Right hindlimb (tissue), 1 donor: Measurements from ENCODE around the gene CDR2L.

Experiments used
- DNase-seq: peaks from one replicate; pipeline ENCODE4 v3.0.0-alpha.2; 2018

The CDR2L gene

GRCh38 chr17:74987418-74987908, at the start of gene CDR2L:
Gene CDR2L (plus strand): TSS chr17:74987632. CDS start chr17:74988044, 412 bp downstream.
- DNase-seq, result peak; percentile 98

- DNase-seq, result no peak
Measured at GRCh38 chr17:74938194-74938950, 49.1 kb upstream of the CDR2L start.

GRCh38 chr17:74939534-74939933, 47.9 kb upstream of the CDR2L start:
- DNase-seq, result no peak

GRCh38 chr17:74941128-74941725, 46.2 kb upstream of the CDR2L start:
- DNase-seq, result no peak

GRCh38 chr17:74943808-74944522, 43.5 kb upstream of the CDR2L start:
- DNase-seq, result peak; percentile 17

- no peak for DNase-seq
Measured at GRCh38 chr17:74945543-74945942, 41.9 kb upstream of the CDR2L start.

- DNase-seq, result no peak
Measured at GRCh38 chr17:74946641-74947040, 40.8 kb upstream of the CDR2L start.

GRCh38 chr17:74947041-74947754, 40.2 kb upstream of the CDR2L start:
- DNase-seq, result peak; percentile 16

- no peak for DNase-seq
Measured at GRCh38 chr17:74949455-74950115, 37.8 kb upstream of the CDR2L start.

GRCh38 chr17:74950207-74950606, 37.2 kb upstream of the CDR2L start:
- DNase-seq, result peak; percentile 15

GRCh38 chr17:74951065-74951464, 36.4 kb upstream of the CDR2L start:
- DNase-seq, result no peak

GRCh38 chr17:74951680-74952421, 35.6 kb upstream of the CDR2L start:
- DNase-seq, result no peak

- no peak for DNase-seq
Measured at GRCh38 chr17:74952431-74953133, 34.9 kb upstream of the CDR2L start.

GRCh38 chr17:74953134-74953687, 34.2 kb upstream of the CDR2L start:
- no peak for DNase-seq

GRCh38 chr17:74954115-74954514, 33.3 kb upstream of the CDR2L start:
- no peak for DNase-seq

- DNase-seq, result no peak
Measured at GRCh38 chr17:74954665-74955421, 32.6 kb upstream of the CDR2L start.

GRCh38 chr17:74956093-74956492, 31.3 kb upstream of the CDR2L start:
- no peak for DNase-seq

GRCh38 chr17:74957935-74958740, 29.3 kb upstream of the CDR2L start:
- DNase-seq, result peak; percentile 73
